SK-N-SH treated with all-trans-retinoic acid at 6 μM for 48 hours (cell line): ENCODE data around the gene COL6A1.

Experiments used
- ATAC-seq: fragments of 200-7000 bp; cut with Tn5 transposase; 3 replicates; pipeline ENCODE4 v1.9.1; 2020; ENCODE audit warnings: mild to moderate bottlenecking, moderate library complexity
- ARNTL ChIP-seq: fragments of 450-650 bp; formaldehyde crosslinking; IDR thresholded peaks from 2 replicates; pipeline ENCODE4 v1.5.0; 2020; ENCODE audit warnings: low read depth, mild to moderate bottlenecking, moderate library complexity, borderline replicate concordance
- CREB5 ChIP-seq: fragments of 250-450 bp; sonication (Bioruptor Pico); IDR thresholded peaks from 2 replicates; pipeline ENCODE4 v1.5.1; 2020; ENCODE audit warnings: low read depth, mild to moderate bottlenecking, moderate library complexity
- CSRNP3 ChIP-seq: fragments of 250-450 bp; sonication (Bioruptor Pico); IDR thresholded peaks from 2 replicates; pipeline ENCODE4 v1.5.1; 2021; ENCODE audit warnings: mild to moderate bottlenecking, moderate library complexity
- ESRRG ChIP-seq: fragments of 250-450 bp; sonication (Bioruptor Pico); IDR thresholded peaks from 2 replicates; pipeline ENCODE4 v1.6.1; 2021; ENCODE audit warnings: mild to moderate bottlenecking
- GLIS3 ChIP-seq: fragments of 250-450 bp; sonication (Bioruptor Pico); IDR thresholded peaks from 2 replicates; pipeline ENCODE4 v1.5.0; 2020; ENCODE audit warnings: mild to moderate bottlenecking, moderate library complexity
- ISL1 ChIP-seq: fragments of 250-450 bp; sonication (Bioruptor Pico); IDR thresholded peaks from 2 replicates; pipeline ENCODE4 v2.1.2; 2022; ENCODE audit warnings: mild to moderate bottlenecking, moderate library complexity
- PATZ1 ChIP-seq: fragments of 250-450 bp; sonication (Bioruptor Pico); IDR thresholded peaks from 2 replicates; pipeline ENCODE4 v1.8.0; 2020; ENCODE audit warnings: mild to moderate bottlenecking, moderate library complexity, borderline replicate concordance
- POU6F1 ChIP-seq: fragments of 250-450 bp; sonication (Bioruptor Pico); IDR thresholded peaks from 2 replicates; pipeline ENCODE4 v1.8.0; 2021; ENCODE audit warnings: low read depth, mild to moderate bottlenecking, moderate library complexity, borderline replicate concordance
- PPARA ChIP-seq: fragments of 250-450 bp; sonication (Bioruptor Pico); IDR thresholded peaks from 2 replicates; pipeline ENCODE4 v1.5.0; 2020; ENCODE audit warnings: mild to moderate bottlenecking, borderline replicate concordance
- SNAI2 ChIP-seq: fragments of 250-450 bp; sonication (Bioruptor Pico); IDR thresholded peaks from 2 replicates; pipeline ENCODE4 v1.5.0; 2020; ENCODE audit warnings: mild to moderate bottlenecking, moderate library complexity
- TOX ChIP-seq: fragments of 250-450 bp; sonication (Bioruptor Pico); IDR thresholded peaks from 2 replicates; pipeline ENCODE4 v1.8.0; 2021; ENCODE audit warnings: mild to moderate bottlenecking, moderate library complexity, borderline replicate concordance
- ZC3H10 ChIP-seq: fragments of 250-450 bp; sonication (Bioruptor Pico); IDR thresholded peaks from 2 replicates; pipeline ENCODE4 v1.5.1; 2021; ENCODE audit warnings: mild to moderate bottlenecking, moderate library complexity
- ZFP30 ChIP-seq: fragments of 450-650 bp; formaldehyde crosslinking; IDR thresholded peaks from 2 replicates; pipeline ENCODE4 v1.5.0; 2022; ENCODE audit warnings: mild to moderate bottlenecking, moderate library complexity
- ZNF565 ChIP-seq: fragments of 450-650 bp; formaldehyde crosslinking; conservative IDR thresholded peaks from 2 replicates; pipeline ENCODE4 v1.5.0; 2020; ENCODE audit warnings: low read depth, mild to moderate bottlenecking, moderate library complexity
- ZNF8 ChIP-seq: fragments of 450-650 bp; formaldehyde crosslinking; IDR thresholded peaks from 2 replicates; pipeline ENCODE4 v1.5.0; 2020; ENCODE audit warnings: mild to moderate bottlenecking, moderate library complexity

COL6A1 gene

GRCh38 chr21:45962531-45963231, 18.9 kb upstream of the COL6A1 start (continued):
- no peak for TF ChIP-seq POU6F1
- no peak for TF ChIP-seq ZFP30 (CRISPR knock-in tag)
- no peak for TF ChIP-seq TOX (CRISPR knock-in tag)
- no peak for TF ChIP-seq CREB5 (CRISPR knock-in tag)

GRCh38 chr21:45963232-45963570, 18.4 kb upstream of the COL6A1 start:
- TF ChIP-seq SNAI2 (CRISPR knock-in tag), result no peak
- TF ChIP-seq POU6F1, result no peak
- no peak for TF ChIP-seq ZFP30 (CRISPR knock-in tag)
- TF ChIP-seq CSRNP3 (CRISPR knock-in tag), result no peak
- TF ChIP-seq PATZ1 (CRISPR knock-in tag), result no peak
- TF ChIP-seq ZC3H10 (CRISPR knock-in tag), result no peak
- TF ChIP-seq PPARA, result no peak
- TF ChIP-seq ARNTL (CRISPR knock-in tag), result no peak
- TF ChIP-seq ESRRG (CRISPR knock-in tag), result no peak
- ATAC-seq, result no peak

- ATAC-seq, result no peak
- TF ChIP-seq ZNF8 (CRISPR knock-in tag) (no peak), POU6F1 (no peak), ARNTL (CRISPR knock-in tag) (no peak), PPARA (no peak), ISL1 (CRISPR knock-in tag) (no peak), ZNF565 (CRISPR knock-in tag) (no peak), GLIS3 (CRISPR knock-in tag) (no peak), PATZ1 (CRISPR knock-in tag) (no peak)
Measured at GRCh38 chr21:45964649-45965048, 16.9 kb upstream of the COL6A1 start.
